Measurements from ENCODE around the gene KRTCAP2.
"Not testable (repeated sequence)": the region's sequence is repeated elsewhere in the genome, so short reads cannot be mapped to it uniquely, and the experiment has no call there.

Gene KRTCAP2

GRCh38 chr1:155172732-155173477 lies at the start of gene KRTCAP2:
KRTCAP2 (minus strand) TSS chr1:155173304; CDS start chr1:155173224, 80 bp downstream.
- Mint-ChIP-seq H3K9me3 (no peaks in the 10 kb centered on the region), H3K4me3 (peak within 1 kb of the TSS; percentile 97), H3K36me3 (peaks cover 44% of the 10 kb centered on the region), H3K27ac (peak within 1 kb of the TSS; percentile 98), H3K27me3 (peaks cover 4% of the 10 kb centered on the region), H3K4me1 (peaks cover 65% of the 10 kb centered on the region)
- CTCF ChIA-PET: interaction anchor here (0.6 to 13.8 kb wide), 26 partner anchors 8 to 315 kb away, joined by 3 to 226 read pairs (median 4); partner anchors contain the start of genes CKS1B, DPM3, EFNA4 and MTX1
- peak; percentile 97 for DNase-seq

- not testable (repeated sequence) for H3K27me3 Mint-ChIP-seq, DNase-seq, H3K4me3 Mint-ChIP-seq, H3K9me3 Mint-ChIP-seq
- H3K36me3 Mint-ChIP-seq: peaks cover 21% of the 10 kb centered on the region
- CTCF ChIA-PET: interaction anchor here (2.7 kb wide), 1 partner anchor 14 kb away, joined by 8 read pairs; no protein-coding TSS in a partner anchor
- peak overlapping the region; percentile 81 for H3K27ac Mint-ChIP-seq
- H3K4me1 Mint-ChIP-seq: peaks cover 46% of the 10 kb centered on the region
Observed at GRCh38 chr1:155220211-155220965, 47.3 kb upstream of the KRTCAP2 start.

GRCh38 chr1:155219592-155220031 lies 46.5 kb upstream of the KRTCAP2 start:
- CTCF ChIA-PET: interaction anchor here (0.6 to 2.7 kb wide), 2 partner anchors 13 to 45 kb away, joined by 4 to 8 read pairs; no protein-coding TSS in a partner anchor
- H3K27ac Mint-ChIP-seq: peak overlapping the region; percentile 81
- H3K4me1 Mint-ChIP-seq: peaks cover 47% of the 10 kb centered on the region
- DNase-seq: peak; percentile 36
- peaks cover 24% of the 10 kb centered on the region for H3K36me3 Mint-ChIP-seq
- H3K27me3 Mint-ChIP-seq: no peaks in the 10 kb centered on the region
- no peaks in the 10 kb centered on the region for H3K9me3 Mint-ChIP-seq
- no peak overlapping the region for H3K4me3 Mint-ChIP-seq

- Mint-ChIP-seq H3K4me1 (peaks cover 44% of the 10 kb centered on the region), H3K27me3 (no peaks in the 10 kb centered on the region), H3K4me3 (no peak overlapping the region), H3K27ac (peak overlapping the region; percentile 81), H3K36me3 (peaks cover 20% of the 10 kb centered on the region), H3K9me3 (no peaks in the 10 kb centered on the region)
- peak; percentile 49 for DNase-seq
- CTCF ChIA-PET: interaction anchor here (0.6 to 2.7 kb wide), 2 partner anchors 13 to 44 kb away, joined by 4 to 8 read pairs; no protein-coding TSS in a partner anchor
Observed at GRCh38 chr1:155218854-155219591, 45.9 kb upstream of the KRTCAP2 start.

- H3K27me3 Mint-ChIP-seq, DNase-seq, H3K4me3 Mint-ChIP-seq, CTCF ChIA-PET, H3K9me3 Mint-ChIP-seq: not testable (repeated sequence)
- peak overlapping the region; percentile 81 for H3K27ac Mint-ChIP-seq
- peaks cover 22% of the 10 kb centered on the region for H3K36me3 Mint-ChIP-seq
- H3K4me1 Mint-ChIP-seq: peaks cover 34% of the 10 kb centered on the region
Observed at GRCh38 chr1:155214702-155215101, 41.6 kb upstream of the KRTCAP2 start.

GRCh38 chr1:155212051-155212440 lies 38.9 kb upstream of the KRTCAP2 start:
- H3K27me3 Mint-ChIP-seq, CTCF ChIA-PET, H3K4me3 Mint-ChIP-seq, DNase-seq, H3K27ac Mint-ChIP-seq, H3K9me3 Mint-ChIP-seq: not testable (repeated sequence)
- Mint-ChIP-seq H3K4me1 (peaks cover 34% of the 10 kb centered on the region), H3K36me3 (peaks cover 16% of the 10 kb centered on the region)

- DNase-seq, H3K4me3 Mint-ChIP-seq, H3K27me3 Mint-ChIP-seq, H3K27ac Mint-ChIP-seq, CTCF ChIA-PET, H3K9me3 Mint-ChIP-seq: not testable (repeated sequence)
- peaks cover 15% of the 10 kb centered on the region for H3K36me3 Mint-ChIP-seq
- peaks cover 39% of the 10 kb centered on the region for H3K4me1 Mint-ChIP-seq
Observed at GRCh38 chr1:155211381-155212050, 38.4 kb upstream of the KRTCAP2 start.

GRCh38 chr1:155210314-155211104 lies 37.4 kb upstream of the KRTCAP2 start:
- CTCF ChIA-PET: no interaction called here
- H3K4me3 Mint-ChIP-seq: peak overlapping the region; percentile 5

GRCh38 chr1:155209312-155209721 lies 36.2 kb upstream of the KRTCAP2 start:
- H3K36me3 Mint-ChIP-seq: peaks cover 3% of the 10 kb centered on the region
- H3K4me3 Mint-ChIP-seq: peak overlapping the region; percentile 79
- no peaks in the 10 kb centered on the region for H3K27me3 Mint-ChIP-seq
- H3K27ac Mint-ChIP-seq: peak overlapping the region; percentile 89
- DNase-seq: no peak
- H3K9me3 Mint-ChIP-seq: no peaks in the 10 kb centered on the region
- H3K4me1 Mint-ChIP-seq: peaks cover 29% of the 10 kb centered on the region
- CTCF ChIA-PET: no interaction called here

More at GRCh38 chr1:155210314-155211104, 37.4 kb upstream of the KRTCAP2 start:
- no peak for DNase-seq
- no peaks in the 10 kb centered on the region for H3K27me3 Mint-ChIP-seq
- peaks cover 11% of the 10 kb centered on the region for H3K36me3 Mint-ChIP-seq
- no peak overlapping the region for H3K27ac Mint-ChIP-seq
- H3K4me1 Mint-ChIP-seq: peaks cover 37% of the 10 kb centered on the region
- no peaks in the 10 kb centered on the region for H3K9me3 Mint-ChIP-seq

GRCh38 chr1:155208541-155209311 lies 35.6 kb upstream of the KRTCAP2 start, which contains the start of gene MTX1:
MTX1 (plus strand) TSS chr1:155208695; CDS start chr1:155208805, 110 bp downstream.
- DNase-seq: peak; percentile 92
- Mint-ChIP-seq H3K27ac (peak within 1 kb of the TSS; percentile 89), H3K9me3 (no peaks in the 10 kb centered on the region), H3K36me3 (peaks cover 3% of the 10 kb centered on the region), H3K4me3 (peak within 1 kb of the TSS; percentile 79), H3K27me3 (no peaks in the 10 kb centered on the region), H3K4me1 (peaks cover 29% of the 10 kb centered on the region)
- CTCF ChIA-PET: interaction anchor here (1.9 to 5.4 kb wide), 5 partner anchors 15 to 36 kb away, joined by 8 to 69 read pairs (median 26); partner anchors contain the start of gene KRTCAP2

- Mint-ChIP-seq H3K9me3 (no peaks in the 10 kb centered on the region), H3K36me3 (peaks cover 3% of the 10 kb centered on the region), H3K27me3 (no peaks in the 10 kb centered on the region), H3K4me1 (peaks cover 29% of the 10 kb centered on the region), H3K4me3 (peak within 1 kb of the TSS; percentile 79), H3K27ac (peak within 1 kb of the TSS; percentile 89)
- CTCF ChIA-PET: interaction anchor here (1.3 to 5.4 kb wide), 7 partner anchors 15 to 54 kb away, joined by 5 to 69 read pairs (median 19); partner anchors contain the start of genes KRTCAP2 and SCAMP3
- no peak for DNase-seq
Observed at GRCh38 chr1:155207806-155208540, 34.9 kb upstream of the KRTCAP2 start, which contains the start of gene THBS3. THBS3 (minus strand) TSS chr1:155207897; CDS start chr1:155207876, 21 bp downstream.
